Adrenal gland (tissue), 5 donors: ENCODE results near the gene ABLIM2.

Experiments
- CTCF ChIP-seq, 6 experiments: fragments of 450-650 bp in 4 of 6; fragments of 200-600 bp in 2 of 6; sonication (generic) in 1 of 6; IDR thresholded peaks; 1 replicate in 5 of 6; 2 replicates in 1 of 6; pipeline versions ENCODE4 v1.5.1 to v1.8.0; 2016 to 2021; ENCODE audit warnings: antibody characterized with exemption in 6 of 6, mild to moderate bottlenecking in 2 of 6, moderate library complexity in 1 of 6
- POLR2A ChIP-seq, 2 donors: fragments of 450-650 bp; IDR thresholded peaks; one replicate each; pipeline ENCODE4 v1.6.1; 2017; ENCODE audit warnings: antibody characterized with exemption in 2 of 2, mild to moderate bottlenecking in 2 of 2, moderate library complexity in 1 of 2
- donor health status: DM: no; HTN: no; CAD: no.

- TF ChIP-seq CTCF (IDR thresholded peaks at IDR 0.05) = no peak
- no peak for TF ChIP-seq POLR2A (IDR thresholded peaks at IDR 0.05)
Measured at GRCh38 chr4:7973545-7973981, 185.1 kb downstream of the ABLIM2 start.
